HPDE6-E6E7 (cell line): ENCODE results near the gene LPP.

Experiments used
- DNase-seq: peaks from one replicate; pipeline ENCODE4 v3.0.0; 2011; ENCODE audit warnings: missing footprints; ENCODE audit errors: extremely low spot score

Gene LPP

DNA sequence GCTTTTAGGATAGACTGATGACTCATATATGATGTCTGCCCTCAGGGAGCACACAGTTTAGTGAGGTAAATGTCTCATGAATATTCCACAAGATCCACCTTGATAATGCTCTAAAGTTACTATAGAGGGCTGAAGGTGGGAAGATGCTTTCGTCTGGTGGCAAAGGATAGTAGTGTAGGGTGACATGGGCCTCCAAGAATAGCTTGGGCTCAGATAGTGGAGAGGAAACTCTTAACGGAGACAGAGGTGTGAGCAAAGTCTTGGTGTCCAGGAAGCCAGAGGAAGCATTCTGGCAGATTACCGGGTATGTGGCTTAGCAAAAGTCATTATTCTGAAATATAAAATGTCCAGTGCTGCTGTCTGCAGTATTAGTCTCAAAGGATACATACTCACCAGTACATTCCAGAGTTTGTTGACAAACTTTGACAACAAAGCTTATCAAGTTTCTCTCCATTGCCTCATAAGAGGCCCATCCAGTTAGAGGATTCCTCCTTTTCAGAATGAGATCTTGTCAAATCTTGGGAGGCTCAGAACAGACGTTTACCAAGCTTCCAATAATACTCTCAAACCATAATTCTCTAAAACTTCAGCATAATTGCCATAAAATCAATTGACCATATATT is 316.7 kb downstream of the LPP start:
- no peak for DNase-seq

DNA sequence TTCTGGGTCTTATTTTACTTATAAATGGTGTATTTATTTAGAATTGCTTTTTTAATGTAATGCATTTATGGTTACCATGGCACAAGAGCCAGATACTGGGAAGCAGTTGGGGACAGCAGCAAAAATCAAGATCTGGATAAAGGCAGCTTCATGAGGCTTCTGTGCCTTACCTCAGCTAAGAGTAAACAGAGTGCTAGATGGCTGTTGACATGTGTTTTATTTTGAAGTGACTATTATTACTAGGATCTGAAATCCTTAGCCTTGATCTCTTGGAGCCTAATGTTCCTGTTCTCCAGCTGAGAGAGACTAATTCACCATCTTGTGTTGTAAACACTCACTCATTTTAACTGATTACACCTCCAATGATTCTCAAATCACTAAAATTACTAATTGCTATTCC is 317.8 kb downstream of the LPP start:
- DNase-seq, result no peak

GRCh38 chr3:188472336-188472735 is 318.4 kb downstream of the LPP start:
- no peak for DNase-seq

GRCh38 chr3:188473045-188473444 is 319.1 kb downstream of the LPP start:
- no peak for DNase-seq

DNA sequence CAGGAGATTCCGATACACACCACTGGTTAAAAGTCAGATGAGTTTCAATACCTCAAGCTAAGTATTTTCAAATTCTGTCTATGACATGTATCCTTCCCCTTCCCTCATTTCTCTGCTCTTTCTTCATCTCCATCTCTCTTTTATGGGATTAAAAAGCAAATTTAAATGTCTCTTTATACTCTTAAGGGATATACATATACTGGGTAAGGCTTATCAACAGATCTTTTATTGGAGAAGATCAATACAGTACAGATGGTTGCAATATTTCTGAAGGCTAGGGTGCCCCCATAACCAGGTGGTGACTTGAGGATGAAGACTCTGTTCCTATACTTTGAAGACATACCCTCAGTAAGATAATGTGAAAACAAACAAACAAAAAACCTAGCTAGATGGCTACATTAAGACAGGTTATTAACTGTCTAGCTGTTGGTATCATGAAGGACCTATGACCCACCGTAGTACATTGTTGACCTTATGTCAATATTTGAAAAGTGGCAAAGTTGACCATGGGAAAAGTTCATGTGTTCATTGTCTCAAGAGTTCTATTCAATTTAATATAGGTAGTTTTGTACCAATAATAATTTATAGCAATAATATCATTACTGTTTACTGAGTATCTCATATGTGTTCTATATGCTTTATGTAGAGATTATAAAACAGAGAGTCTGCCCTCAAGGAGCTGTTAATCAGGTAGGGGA is 319.8 kb downstream of the LPP start:
- no peak for DNase-seq

DNA sequence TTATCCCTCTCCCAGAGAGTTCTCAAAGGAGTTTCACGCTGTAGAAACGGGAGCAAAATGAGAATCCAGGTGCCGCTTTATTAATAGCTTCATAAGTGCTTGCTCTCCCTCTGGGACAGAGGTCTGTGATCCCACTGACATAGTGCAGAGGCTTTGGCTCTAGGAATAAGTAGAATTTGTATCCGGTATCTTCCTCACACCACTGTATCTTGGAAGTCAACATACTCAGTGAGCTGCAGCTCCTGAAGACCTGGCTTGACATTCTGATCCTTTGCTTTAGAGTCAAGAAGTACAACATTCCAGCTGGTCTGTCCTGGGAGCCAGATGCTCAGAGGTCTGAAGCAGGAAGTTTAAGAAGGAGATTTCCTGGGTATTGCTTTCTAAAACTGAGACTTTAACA is 323.0 kb downstream of the LPP start:
- DNase-seq, result no peak

DNA sequence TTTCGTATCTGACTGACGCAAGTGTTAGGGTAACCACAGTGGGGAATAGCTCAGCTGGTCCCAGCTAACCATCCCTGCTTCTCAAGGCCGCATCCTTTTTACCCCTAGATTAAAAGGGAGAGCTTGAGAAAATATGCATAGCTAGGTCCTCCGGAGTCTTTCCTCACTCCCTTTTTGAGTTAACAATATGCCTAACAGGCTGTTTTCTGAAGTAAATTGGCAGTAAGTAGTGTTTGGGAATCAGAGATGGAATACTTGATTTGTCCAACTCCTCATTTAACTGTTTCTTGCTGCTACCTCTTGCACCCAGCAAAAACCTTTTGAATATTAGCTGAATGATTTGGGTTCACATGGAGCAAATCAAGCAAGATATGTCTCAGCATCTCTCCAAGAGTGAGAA is 326.1 kb downstream of the LPP start:
- DNase-seq, result no peak

DNA sequence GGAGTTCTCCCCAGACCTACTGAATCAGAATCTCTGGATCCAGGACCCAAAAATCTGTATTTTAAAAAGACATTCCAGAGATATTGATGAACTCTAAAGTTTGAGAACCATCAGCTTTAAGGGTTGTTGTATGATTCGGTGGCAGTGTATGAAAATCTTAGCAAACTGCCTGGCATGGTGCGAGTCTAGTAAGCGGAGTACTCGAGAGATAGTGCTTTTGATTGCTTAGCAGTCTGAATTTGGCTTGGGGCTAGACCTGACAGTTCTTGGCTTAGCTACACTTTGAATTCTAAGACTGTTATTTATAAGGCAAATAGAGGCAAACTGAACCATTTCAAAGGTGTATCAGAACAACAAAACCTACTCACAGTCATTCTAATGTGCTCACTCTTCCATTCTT is 329.0 kb downstream of the LPP start:
- no peak for DNase-seq

GRCh38 chr3:188486126-188486525 is 332.2 kb downstream of the LPP start:
- DNase-seq, result no peak

GRCh38 chr3:188486952-188487351 is 333.0 kb downstream of the LPP start:
- DNase-seq, result no peak

- DNase-seq, result no peak
Measured at GRCh38 chr3:188487652-188488051, 333.7 kb downstream of the LPP start.

- no peak for DNase-seq
Measured at GRCh38 chr3:188488801-188489200, 334.8 kb downstream of the LPP start.

DNA sequence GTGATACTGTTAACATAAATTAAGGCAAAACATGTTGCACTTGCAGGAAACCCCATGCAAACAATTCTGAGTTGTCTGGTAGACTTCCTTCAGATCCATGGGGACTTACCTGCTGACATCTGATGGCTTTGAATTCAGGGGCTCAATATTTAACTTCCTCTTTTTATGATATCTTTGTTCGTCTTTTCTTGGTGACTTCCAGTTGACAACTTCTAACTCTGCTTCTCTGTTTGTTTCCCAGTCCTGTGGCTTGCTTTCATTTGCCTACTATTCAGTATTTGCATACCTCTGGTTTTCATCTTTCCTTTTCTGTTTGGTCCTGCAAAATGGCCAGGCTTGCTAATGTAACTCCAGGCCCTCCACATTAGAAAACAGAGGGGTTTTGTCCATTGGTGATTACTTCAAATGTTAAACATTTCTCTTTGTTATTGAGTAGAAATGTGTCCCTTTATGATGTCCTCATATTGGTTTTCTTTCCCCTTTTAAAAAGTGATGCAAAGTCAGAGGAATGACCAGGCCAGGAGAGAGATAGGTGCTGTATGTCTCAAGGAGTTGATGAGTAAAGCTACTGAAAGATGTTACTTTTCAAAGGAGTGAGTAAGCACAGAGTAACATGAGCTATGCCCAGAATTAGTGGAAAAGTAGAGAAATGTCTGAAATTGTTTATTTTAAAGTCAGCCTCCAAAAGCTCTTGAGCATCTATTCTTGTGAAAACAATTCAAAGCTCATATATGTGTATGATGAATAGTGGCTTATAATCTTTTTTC is 335.9 kb downstream of the LPP start:
- no peak for DNase-seq

- DNase-seq, result no peak
Measured at GRCh38 chr3:188490416-188490815, 336.5 kb downstream of the LPP start.

DNA sequence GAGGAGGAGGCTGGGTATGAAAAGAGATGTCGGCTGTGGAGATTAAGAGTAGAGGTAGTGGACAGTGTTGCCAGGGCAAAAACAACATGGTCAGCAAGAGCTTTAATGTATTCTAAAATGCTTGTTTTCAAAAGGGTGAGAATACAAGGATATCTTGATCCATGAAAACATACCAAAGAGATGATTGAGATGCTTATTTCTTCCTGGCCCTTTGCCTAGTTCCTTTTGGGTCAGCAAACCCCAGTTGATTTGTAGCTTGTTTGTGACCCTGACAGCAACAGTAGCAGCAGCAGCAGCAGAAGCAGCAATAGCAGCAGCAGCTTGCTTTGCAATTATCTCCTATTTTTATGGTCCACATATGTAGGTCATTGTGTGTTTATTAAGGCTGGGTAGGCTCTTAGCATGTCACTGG is 337.3 kb downstream of the LPP start:
- DNase-seq, result no peak

- no peak for DNase-seq
Measured at GRCh38 chr3:188496390-188496789, 342.4 kb downstream of the LPP start.

GRCh38 chr3:188497021-188497420 is 343.1 kb downstream of the LPP start:
- DNase-seq, result no peak

GRCh38 chr3:188503647-188504046 is 349.7 kb downstream of the LPP start:
- DNase-seq, result no peak

- no peak for DNase-seq
Measured at GRCh38 chr3:188505151-188505550, 351.2 kb downstream of the LPP start.

DNA sequence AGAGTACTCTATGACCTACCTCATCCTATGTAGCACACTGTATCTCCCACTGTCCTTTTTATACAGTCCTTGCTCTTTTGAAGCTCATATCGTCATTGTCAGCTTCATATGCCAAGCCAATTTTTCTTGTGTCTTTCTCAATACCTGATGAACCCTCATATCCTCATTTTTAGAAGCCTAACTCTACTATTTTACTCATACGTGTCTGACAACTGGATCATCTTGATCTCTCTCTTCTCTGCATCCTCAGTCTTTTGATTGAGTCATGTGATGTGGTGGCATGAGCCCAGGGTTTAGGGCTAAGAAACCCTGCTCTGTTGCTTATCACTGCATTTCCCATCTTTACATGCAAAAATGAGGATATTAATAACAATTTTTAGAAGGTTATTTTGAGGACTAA is 352.0 kb downstream of the LPP start:
- no peak for DNase-seq

DNA sequence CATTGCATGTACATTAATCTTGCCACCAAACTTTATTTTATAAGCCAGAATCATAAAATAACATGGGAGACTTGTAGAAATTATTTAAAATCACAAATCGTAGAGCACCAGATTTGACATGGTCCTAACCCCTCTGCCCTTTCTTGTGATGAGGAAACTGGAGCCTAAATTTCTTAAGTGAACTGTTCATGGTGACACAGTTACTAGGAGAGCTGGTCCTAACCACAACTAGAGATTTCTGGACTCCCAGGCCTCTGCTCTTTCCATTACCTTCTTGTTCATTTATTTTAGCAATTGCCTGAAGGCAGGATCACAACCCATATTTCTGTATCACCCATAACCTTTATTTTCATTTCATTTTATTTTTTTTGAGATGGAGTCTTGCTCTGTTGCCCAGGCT is 352.5 kb downstream of the LPP start:
- DNase-seq, result no peak

DNA sequence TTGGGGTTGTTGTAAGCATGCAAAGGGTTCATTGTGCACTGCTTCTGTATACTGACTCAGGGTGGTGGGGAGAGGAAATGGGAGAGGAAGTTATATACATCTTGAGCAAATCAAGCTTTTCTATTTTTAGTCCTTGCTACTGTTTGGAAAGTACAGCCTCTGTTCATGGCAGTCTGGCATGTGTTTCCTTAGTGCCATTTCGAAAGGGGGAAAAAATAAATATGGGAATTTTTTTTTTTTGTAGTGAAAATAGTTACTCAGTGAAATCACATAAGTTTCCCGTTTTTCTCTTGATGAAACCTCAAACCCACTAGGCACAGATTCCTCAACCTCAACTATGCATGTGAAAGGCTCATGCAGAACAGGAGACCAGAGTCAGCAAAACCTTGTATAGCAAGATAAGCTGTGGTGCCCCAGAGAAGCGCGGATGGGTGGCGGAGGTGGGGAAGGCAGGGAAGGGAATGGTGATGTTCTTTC is 353.3 kb downstream of the LPP start:
- no peak for DNase-seq

DNA sequence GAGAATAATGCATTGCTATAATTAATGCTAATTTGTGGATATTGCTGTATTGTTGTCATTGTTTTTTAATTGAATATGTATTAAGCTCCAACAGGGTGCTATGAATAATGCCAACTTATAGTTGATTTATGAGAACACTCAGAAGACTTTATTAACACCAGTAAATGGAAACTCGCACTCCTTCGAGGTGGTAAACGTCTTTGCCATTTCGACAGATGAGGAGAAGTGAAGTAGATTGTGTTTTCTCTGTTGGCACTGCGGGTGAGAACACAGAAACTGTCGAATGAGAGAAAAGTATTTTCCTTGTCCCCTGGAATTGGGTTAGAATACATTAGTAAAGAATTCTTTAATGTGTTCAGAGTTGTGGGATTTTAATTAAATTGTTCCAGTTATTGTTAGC is 354.5 kb downstream of the LPP start:
- DNase-seq, result no peak
